ENCODE results near the gene RSPH4A. TPM values are rescaled to one million over a fixed set of nuclear protein-coding genes. Genes with fewer than 3 reads are reported as not detected.

The RSPH4A gene
- total and polyA plus RNA-seq, 9 of the 15 experiments (the other 6 are each of a cell fraction or from before 2014, with no cell fraction given) = 0.04 to 0.30 (median 0.11) TPM

DNA sequence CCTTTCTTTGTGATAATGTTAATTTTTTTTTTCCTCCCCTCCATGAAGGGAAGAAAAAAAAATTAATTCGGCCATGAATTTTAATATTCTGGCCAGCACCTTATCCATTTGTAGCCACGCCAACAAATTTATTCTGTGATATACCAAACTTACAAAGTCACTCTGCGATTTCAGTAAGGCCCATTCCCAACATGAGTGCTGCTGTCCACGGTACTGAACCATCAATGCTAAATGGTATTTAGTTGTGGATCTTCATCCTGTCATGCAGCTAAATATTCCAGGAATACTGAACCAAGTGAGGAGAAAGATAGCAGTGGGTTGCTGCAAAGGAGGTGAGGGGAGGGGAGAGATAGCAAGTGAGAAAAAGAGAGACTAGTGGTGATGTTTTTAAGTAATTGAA lies 19.5 kb upstream of the RSPH4A start (continued):
- TF ChIP-seq, protein P1, sequence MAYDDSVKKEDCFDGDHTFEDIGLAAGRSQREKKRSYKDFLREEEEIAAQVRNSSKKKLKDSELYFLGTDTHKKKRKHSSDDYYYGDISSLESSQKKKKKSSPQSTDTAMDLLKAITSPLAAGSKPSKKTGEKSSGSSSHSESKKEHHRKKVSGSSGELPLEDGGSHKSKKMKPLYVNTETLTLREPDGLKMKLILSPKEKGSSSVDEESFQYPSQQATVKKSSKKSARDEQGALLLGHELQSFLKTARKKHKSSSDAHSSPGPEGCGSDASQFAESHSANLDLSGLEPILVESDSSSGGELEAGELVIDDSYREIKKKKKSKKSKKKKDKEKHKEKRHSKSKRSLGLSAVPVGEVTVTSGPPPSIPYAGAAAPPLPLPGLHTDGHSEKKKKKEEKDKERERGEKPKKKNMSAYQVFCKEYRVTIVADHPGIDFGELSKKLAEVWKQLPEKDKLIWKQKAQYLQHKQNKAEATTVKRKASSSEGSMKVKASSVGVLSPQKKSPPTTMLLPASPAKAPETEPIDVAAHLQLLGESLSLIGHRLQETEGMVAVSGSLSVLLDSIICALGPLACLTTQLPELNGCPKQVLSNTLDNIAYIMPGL (CRISPR knock-in tag; IDR thresholded peaks at IDR 0.05) = no peak
- TF ChIP-seq PHTF2 (CRISPR knock-in tag; IDR thresholded peaks at IDR 0.05) (no peak), PHF21A (IDR thresholded peaks at IDR 0.05; ENCODE audit: borderline replicate concordance, low read depth) (no peak), ZNF316 (IDR thresholded peaks at IDR 0.05) (no peak), ZNF217 (CRISPR knock-in tag; IDR thresholded peaks at IDR 0.05) (no peak), SMC3 (conservative IDR thresholded peaks at IDR 0.05; ENCODE audit: insufficient read depth, low read depth, low read length) (no peak), ZNF551 (CRISPR knock-in tag; IDR thresholded peaks at IDR 0.05) (no peak), MIER1 (IDR thresholded peaks at IDR 0.05; ENCODE audit: low read depth) (peak; percentile 92), EP400 (IDR thresholded peaks at IDR 0.05) (no peak), ZNF766 (CRISPR knock-in tag; conservative IDR thresholded peaks at IDR 0.05) (0 out of 2 replicates have a peak, but pooled peaks have one; percentile 21), STAT5B (CRISPR knock-in tag; IDR thresholded peaks at IDR 0.05) (no peak), HDAC8 (tag; IDR thresholded peaks at IDR 0.05) (no peak), RBM34 (IDR thresholded peaks at IDR 0.05; ENCODE audit: borderline replicate concordance, insufficient read depth, low read length) (no peak)
- TF ChIP-seq, protein P2, sequence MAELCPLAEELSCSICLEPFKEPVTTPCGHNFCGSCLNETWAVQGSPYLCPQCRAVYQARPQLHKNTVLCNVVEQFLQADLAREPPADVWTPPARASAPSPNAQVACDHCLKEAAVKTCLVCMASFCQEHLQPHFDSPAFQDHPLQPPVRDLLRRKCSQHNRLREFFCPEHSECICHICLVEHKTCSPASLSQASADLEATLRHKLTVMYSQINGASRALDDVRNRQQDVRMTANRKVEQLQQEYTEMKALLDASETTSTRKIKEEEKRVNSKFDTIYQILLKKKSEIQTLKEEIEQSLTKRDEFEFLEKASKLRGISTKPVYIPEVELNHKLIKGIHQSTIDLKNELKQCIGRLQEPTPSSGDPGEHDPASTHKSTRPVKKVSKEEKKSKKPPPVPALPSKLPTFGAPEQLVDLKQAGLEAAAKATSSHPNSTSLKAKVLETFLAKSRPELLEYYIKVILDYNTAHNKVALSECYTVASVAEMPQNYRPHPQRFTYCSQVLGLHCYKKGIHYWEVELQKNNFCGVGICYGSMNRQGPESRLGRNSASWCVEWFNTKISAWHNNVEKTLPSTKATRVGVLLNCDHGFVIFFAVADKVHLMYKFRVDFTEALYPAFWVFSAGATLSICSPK (IDR thresholded peaks at IDR 0.05; ENCODE audit: borderline replicate concordance) = no peak
- TF ChIP-seq, protein P3, sequence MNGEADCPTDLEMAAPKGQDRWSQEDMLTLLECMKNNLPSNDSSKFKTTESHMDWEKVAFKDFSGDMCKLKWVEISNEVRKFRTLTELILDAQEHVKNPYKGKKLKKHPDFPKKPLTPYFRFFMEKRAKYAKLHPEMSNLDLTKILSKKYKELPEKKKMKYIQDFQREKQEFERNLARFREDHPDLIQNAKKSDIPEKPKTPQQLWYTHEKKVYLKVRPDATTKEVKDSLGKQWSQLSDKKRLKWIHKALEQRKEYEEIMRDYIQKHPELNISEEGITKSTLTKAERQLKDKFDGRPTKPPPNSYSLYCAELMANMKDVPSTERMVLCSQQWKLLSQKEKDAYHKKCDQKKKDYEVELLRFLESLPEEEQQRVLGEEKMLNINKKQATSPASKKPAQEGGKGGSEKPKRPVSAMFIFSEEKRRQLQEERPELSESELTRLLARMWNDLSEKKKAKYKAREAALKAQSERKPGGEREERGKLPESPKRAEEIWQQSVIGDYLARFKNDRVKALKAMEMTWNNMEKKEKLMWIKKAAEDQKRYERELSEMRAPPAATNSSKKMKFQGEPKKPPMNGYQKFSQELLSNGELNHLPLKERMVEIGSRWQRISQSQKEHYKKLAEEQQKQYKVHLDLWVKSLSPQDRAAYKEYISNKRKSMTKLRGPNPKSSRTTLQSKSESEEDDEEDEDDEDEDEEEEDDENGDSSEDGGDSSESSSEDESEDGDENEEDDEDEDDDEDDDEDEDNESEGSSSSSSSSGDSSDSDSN (IDR thresholded peaks at IDR 0.05; ENCODE audit: borderline replicate concordance in 1 of 2, low read depth in 2 of 2, low read length in 2 of 2) = no peak

Measured in K562 (cell line).